ENCODE results near the gene NPM3. TPM values are rescaled to one million over a fixed set of nuclear protein-coding genes. Genes with fewer than 3 reads are reported as not detected.

Gene NPM3
- total RNA-seq, 4 donors from 2014 or later = 17.5 to 47.7 (median 30.1) TPM

DNA sequence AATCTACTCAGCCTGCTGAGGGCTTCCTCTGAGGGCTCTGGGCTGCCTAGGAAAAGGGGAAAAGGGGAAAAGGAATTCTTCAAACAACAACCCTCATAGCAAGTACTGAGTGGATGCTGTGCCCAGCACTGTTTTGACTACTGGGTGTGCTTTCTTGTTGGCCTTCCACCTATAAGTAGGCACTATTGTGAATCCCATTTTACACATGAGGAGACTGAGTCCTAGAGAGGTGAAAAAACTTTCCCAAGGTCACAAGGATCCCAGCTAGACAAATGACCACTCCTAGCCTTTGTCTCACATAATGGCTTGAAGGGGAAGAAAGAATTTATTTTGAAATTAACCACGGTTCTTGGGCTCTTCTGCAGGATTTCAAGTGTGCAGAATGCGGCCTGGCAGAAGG, 24.4 kb downstream of the NPM3 start:
- H3K27me3 ChIP-seq = no peaks in the 10 kb centered on the region
- WGBS, 2 donors = 73 to 76% methylated on average over 2 of the region's 2 CpGs
- TF ChIP-seq EP300 (IDR thresholded peaks at IDR 0.05) (no peak), POLR2A (IDR thresholded peaks at IDR 0.05) (no peak), CTCF (IDR thresholded peaks at IDR 0.05) (no peak)
- H3K36me3 ChIP-seq = no peaks in the 10 kb centered on the region
- DNase-seq (ENCODE audit: low spot score in 2 of 2) = no peak
- no peaks in the 10 kb centered on the region for H3K9me3 ChIP-seq
- H3K4me1 ChIP-seq = no peaks in the 10 kb centered on the region
- no peak overlapping the region for H3K27ac ChIP-seq
- no peak overlapping the region for H3K4me3 ChIP-seq

DNA sequence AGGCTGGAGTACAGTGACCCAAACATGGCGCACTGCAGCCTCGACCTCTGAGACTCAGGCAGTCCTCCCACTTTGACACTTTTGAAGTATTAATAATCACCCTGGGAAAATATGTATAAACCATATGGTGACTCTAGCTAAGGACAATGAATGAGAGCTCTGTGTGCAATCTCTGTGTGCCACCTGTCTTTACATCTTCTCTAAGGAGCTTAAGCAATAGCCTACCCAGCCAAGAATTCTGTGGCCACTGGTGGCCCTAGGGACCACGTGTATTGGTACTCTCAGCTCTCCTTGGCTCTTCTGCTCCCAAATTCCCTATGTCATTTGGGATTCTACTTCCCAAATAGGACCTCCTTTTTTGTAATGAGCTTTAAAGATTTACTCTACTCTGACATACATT, 31.0 kb downstream of the NPM3 start:
- no peak for DNase-seq (ENCODE audit: low spot score in 2 of 2)
- Histone ChIP-seq H3K4me1 (no peaks in the 10 kb centered on the region), H3K36me3 (no peaks in the 10 kb centered on the region), H3K27ac (no peak overlapping the region), H3K9me3 (no peaks in the 10 kb centered on the region), H3K4me3 (no peak overlapping the region), H3K27me3 (no peaks in the 10 kb centered on the region)
- 75 to 81% methylated on average over 3 of the region's 3 CpGs for WGBS, 2 donors
- TF ChIP-seq CTCF (IDR thresholded peaks at IDR 0.05) (no peak), POLR2A (IDR thresholded peaks at IDR 0.05) (no peak), EP300 (IDR thresholded peaks at IDR 0.05) (no peak)

GRCh38 chr10:101749047-101750016, 33.9 kb downstream of the NPM3 start:
- H3K27me3 ChIP-seq = no peaks in the 10 kb centered on the region
- no peaks in the 10 kb centered on the region for H3K4me1 ChIP-seq
- no peak overlapping the region for H3K27ac ChIP-seq
- WGBS, 2 donors = 53 to 57% methylated on average over 19 of the region's 19 CpGs
- no peaks in the 10 kb centered on the region for H3K9me3 ChIP-seq
- DNase-seq (ENCODE audit: low spot score in 2 of 2) = no peak
- H3K4me3 ChIP-seq = no peak overlapping the region
- TF ChIP-seq EP300 (IDR thresholded peaks at IDR 0.05) (no peak), POLR2A (IDR thresholded peaks at IDR 0.05) (no peak), CTCF (IDR thresholded peaks at IDR 0.05) (no peak)
- H3K36me3 ChIP-seq = no peaks in the 10 kb centered on the region

GRCh38 chr10:101748496-101748895, 34.8 kb downstream of the NPM3 start:
- no peak for DNase-seq (ENCODE audit: low spot score in 2 of 2)
- H3K9me3 ChIP-seq = no peaks in the 10 kb centered on the region
- no peak overlapping the region for H3K27ac ChIP-seq
- no peak for TF ChIP-seq EP300 (IDR thresholded peaks at IDR 0.05)
- TF ChIP-seq CTCF (IDR thresholded peaks at IDR 0.05) = no peak
- TF ChIP-seq POLR2A (IDR thresholded peaks at IDR 0.05) = no peak
- H3K4me3 ChIP-seq = no peak overlapping the region
- H3K4me1 ChIP-seq = no peaks in the 10 kb centered on the region
- WGBS, 2 donors = 80 to 87% methylated on average over 3 of the region's 3 CpGs
- H3K27me3 ChIP-seq = no peaks in the 10 kb centered on the region
- no peaks in the 10 kb centered on the region for H3K36me3 ChIP-seq

DNA sequence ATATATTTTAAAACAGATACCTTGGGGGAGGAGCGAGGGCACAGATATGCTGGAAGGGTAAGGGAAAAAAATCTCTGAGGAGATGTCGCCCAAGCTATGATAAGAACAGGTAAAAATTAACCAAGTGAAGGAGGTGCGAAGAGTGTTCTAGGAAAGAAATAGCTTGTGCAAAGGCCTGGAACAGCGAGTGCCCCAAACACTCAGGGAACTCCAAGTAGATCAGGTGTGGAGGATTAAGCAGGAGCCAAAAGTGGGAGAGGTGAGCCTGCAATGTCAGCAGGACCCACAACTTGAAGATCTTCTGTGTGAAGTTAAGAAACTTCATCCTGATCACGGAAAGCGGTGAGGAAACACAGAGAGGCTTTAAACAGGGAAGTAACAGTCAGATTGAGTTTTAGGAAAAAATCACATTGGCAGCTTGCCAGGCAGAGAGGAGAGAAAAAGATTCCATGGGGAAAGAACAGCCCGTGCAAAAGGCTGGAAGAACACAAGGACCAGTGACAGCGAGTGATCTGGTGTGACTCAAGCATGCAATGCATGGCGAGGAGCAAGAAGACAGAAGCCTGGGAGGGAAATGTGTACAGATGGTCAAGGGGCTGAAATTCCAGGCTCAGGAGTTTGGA, 38.1 kb downstream of the NPM3 start:
- DNase-seq (ENCODE audit: low spot score in 2 of 2) = peak in 1 of 2 donors; percentile 7
- Histone ChIP-seq H3K4me3 (no peak overlapping the region), H3K36me3 (no peaks in the 10 kb centered on the region), H3K4me1 (no peaks in the 10 kb centered on the region), H3K9me3 (no peaks in the 10 kb centered on the region), H3K27me3 (no peaks in the 10 kb centered on the region), H3K27ac (no peak overlapping the region)
- WGBS, 2 donors = 62 to 63% methylated on average over 9 of the region's 9 CpGs
- TF ChIP-seq CTCF (IDR thresholded peaks at IDR 0.05) (no peak), EP300 (IDR thresholded peaks at IDR 0.05) (no peak), POLR2A (IDR thresholded peaks at IDR 0.05) (no peak)
